HEK293T (cell line): ENCODE measurements around the gene ECM2.

Source experiments
- ARNT ChIP-seq: fragments of 450-650 bp; IDR thresholded peaks from 2 replicates; pipeline ENCODE4 v1.6.1; 2017; ENCODE audit warnings: mild to moderate bottlenecking
- BHLHE40 ChIP-seq: fragments of 450-650 bp; IDR thresholded peaks from 2 replicates; pipeline ENCODE4 v1.6.1; 2016; ENCODE audit warnings: mild to moderate bottlenecking, moderate library complexity, borderline replicate concordance
- ELF4 ChIP-seq: fragments of 450-650 bp; IDR thresholded peaks from 2 replicates; pipeline ENCODE4 v1.6.1; 2017; ENCODE audit warnings: antibody characterized with exemption
- FOXA1 ChIP-seq: fragments of 450-650 bp; IDR thresholded peaks from 2 replicates; pipeline ENCODE4 v1.6.1; 2016; ENCODE audit warnings: mild to moderate bottlenecking
- FOXK2 ChIP-seq: fragments of 450-650 bp; IDR thresholded peaks from 2 replicates; pipeline ENCODE4 v1.6.1; 2016; ENCODE audit warnings: mild to moderate bottlenecking
- FOXM1 ChIP-seq: fragments of 450-650 bp; IDR thresholded peaks from 2 replicates; pipeline ENCODE4 v1.6.1; 2017; ENCODE audit warnings: mild to moderate bottlenecking, borderline replicate concordance
- HDGF ChIP-seq: fragments of 450-650 bp; IDR thresholded peaks from 2 replicates; pipeline ENCODE4 v1.6.1; 2017; ENCODE audit warnings: antibody characterized with exemption, borderline replicate concordance
- LEF1 ChIP-seq: fragments of 450-650 bp; IDR thresholded peaks from 2 replicates; pipeline ENCODE4 v1.6.1; 2017; ENCODE audit warnings: mild to moderate bottlenecking, borderline replicate concordance
- NFRKB ChIP-seq: fragments of 450-650 bp; IDR thresholded peaks from 2 replicates; pipeline ENCODE4 v1.6.1; 2016; ENCODE audit warnings: mild to moderate bottlenecking, moderate library complexity
- SP1 ChIP-seq: fragments of 450-650 bp; IDR thresholded peaks from 2 replicates; pipeline ENCODE4 v1.6.1; 2017
- SUZ12 ChIP-seq: fragments of 450-650 bp; IDR thresholded peaks from 2 replicates; pipeline ENCODE4 v1.6.1; 2016; ENCODE audit warnings: mild to moderate bottlenecking
- ZNF384 ChIP-seq: fragments of 450-650 bp; IDR thresholded peaks from 2 replicates; pipeline ENCODE4 v1.6.1; 2016

DNA sequence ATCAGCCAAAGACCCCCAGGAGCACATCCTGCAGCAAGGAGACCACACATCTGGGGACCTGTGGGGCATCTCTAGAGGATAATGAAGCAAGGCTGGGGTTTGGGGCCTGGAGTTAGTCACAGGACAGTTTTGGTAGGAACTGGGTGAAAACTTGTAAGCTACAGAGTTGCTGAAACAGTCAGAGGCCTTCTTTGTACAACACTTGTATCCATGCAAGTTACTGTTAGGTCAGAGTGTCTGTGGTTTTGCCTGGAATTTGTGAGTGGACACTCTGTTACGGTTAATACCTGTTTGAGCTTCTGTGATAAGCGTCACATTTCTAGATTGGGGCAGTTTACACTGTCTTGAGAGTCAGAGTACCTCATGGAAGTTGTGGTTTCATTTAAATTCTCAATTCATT is 30.9 kb downstream of the ECM2 start:
- TF ChIP-seq FOXA1 (no peak), ARNT (no peak), SP1 (no peak), FOXM1 (no peak), ZNF384 (no peak), ELF4 (no peak), HDGF (no peak), SUZ12 (no peak), BHLHE40 (no peak), LEF1 (no peak), NFRKB (no peak), FOXK2 (no peak)
